HepG2 (cell line): Measurements from ENCODE around the gene EIF6. TPM values are rescaled to one million over a fixed set of nuclear protein-coding genes. Genes with fewer than 3 reads are reported as not detected.

Experiments
- ATM ChIP-seq: fragments of 450-650 bp; IDR thresholded peaks from 2 replicates; pipeline ENCODE4 v1.7.1; 2017; ENCODE audit warnings: mild to moderate bottlenecking, borderline replicate concordance
- ERF ChIP-seq: IDR thresholded peaks from 2 replicates; pipeline ENCODE4 v1.6.1; 2018; ENCODE audit warnings: missing biosample characterization, missing genetic modification reagents
- HOXA9 ChIP-seq: sonication (generic); formaldehyde crosslinking; IDR thresholded peaks from 2 replicates; pipeline ENCODE4 v1.8.1; 2022; ENCODE audit warnings: missing genetic modification reagents, mild to moderate bottlenecking, moderate library complexity, borderline replicate concordance
- KAT7 ChIP-seq: IDR thresholded peaks from 2 replicates; pipeline ENCODE4 v1.6.1; 2018; ENCODE audit warnings: borderline replicate concordance, missing compliant biosample characterization
- MYNN ChIP-seq: sonication (generic); formaldehyde crosslinking; IDR thresholded peaks from 2 replicates; pipeline ENCODE4 v1.4.0; 2020; ENCODE audit warnings: mild to moderate bottlenecking, low read depth, missing genetic modification reagents
- NFE2L1 ChIP-seq: sonication (generic); formaldehyde crosslinking; IDR thresholded peaks from 2 replicates; pipeline ENCODE4 v1.4.0; 2020; ENCODE audit warnings: missing genetic modification reagents, mild to moderate bottlenecking, borderline replicate concordance
- PHF5A ChIP-seq: IDR thresholded peaks from one replicate; pipeline ENCODE4 v1.6.1; 2018; ENCODE audit warnings: low read depth, missing genetic modification reagents; ENCODE audit not compliant: unreplicated experiment
- PTBP1 ChIP-seq: fragments of 200-400 bp; formaldehyde crosslinking; IDR thresholded peaks from 2 replicates; pipeline ENCODE4 v1.6.1; 2018; ENCODE audit warnings: low read length, low read depth; ENCODE audit not compliant: poor library complexity, severe bottlenecking
- RARG ChIP-seq: sonication (generic); formaldehyde crosslinking; IDR thresholded peaks from 2 replicates; pipeline ENCODE4 v1.4.0; 2020; ENCODE audit warnings: low read depth, mild to moderate bottlenecking, missing genetic modification reagents
- RBM22 ChIP-seq: fragments of 200-400 bp; formaldehyde crosslinking; optimal IDR thresholded peaks from 2 replicates; pipeline ENCODE3; 2017; ENCODE audit warnings: mild to moderate bottlenecking, low read length, moderate library complexity
- SALL1 ChIP-seq: sonication (generic); formaldehyde crosslinking; IDR thresholded peaks from 2 replicates; pipeline ENCODE4 v1.8.0; 2022; ENCODE audit warnings: mild to moderate bottlenecking, missing genetic modification reagents
- SRSF4 ChIP-seq: fragments of 200-400 bp; formaldehyde crosslinking; IDR thresholded peaks from one replicate; pipeline ENCODE4 v1.6.1; 2018; ENCODE audit warnings: mild to moderate bottlenecking, low read depth, low read length, moderate library complexity; ENCODE audit not compliant: poor library complexity, severe bottlenecking
- ZNF232 ChIP-seq: sonication (generic); formaldehyde crosslinking; IDR thresholded peaks from 2 replicates; pipeline ENCODE4 v1.4.0; 2020; ENCODE audit warnings: missing genetic modification reagents, borderline replicate concordance
- ZNF552 ChIP-seq: sonication (generic); formaldehyde crosslinking; IDR thresholded peaks from 2 replicates; pipeline ENCODE4 v1.9.0; 2022; ENCODE audit warnings: missing genetic modification reagents, mild to moderate bottlenecking, borderline replicate concordance
- ZNF747 ChIP-seq: sonication (generic); formaldehyde crosslinking; IDR thresholded peaks from 2 replicates; pipeline ENCODE4 v1.8.1; 2023; ENCODE audit warnings: missing genetic modification reagents, mild to moderate bottlenecking, borderline replicate concordance
- ZNF773 ChIP-seq: sonication (generic); formaldehyde crosslinking; IDR thresholded peaks from 2 replicates; pipeline ENCODE4 v1.4.0; 2020; ENCODE audit warnings: missing genetic modification reagents, borderline replicate concordance
- polyA plus RNA-seq, 8 experiments: library from polyadenylated mRNA; depleted of rRNA in 3 of 8; stranded (reverse) in 7 of 8; unstranded in 1 of 8; fragments of >200 nt; fragmentation: Illumina TruSeq in 4 of 8; extraction: Trizol in 4 of 8; gene quantifications; 2 replicates each; pipeline versions ENCODE4 v1.2.1 to v1.2.3, GENCODE V29; 2011 to 2016; ENCODE audit warnings: low read depth in 4 of 8, missing spikeins in 1 of 8, mixed read lengths in 1 of 8; ENCODE audit not compliant: insufficient read depth in 1 of 8
- total RNA-seq, 5 experiments: library from RNA; depleted of rRNA; stranded (reverse); fragments of >200 nt; fragmentation: Illumina TruSeq; extraction: Trizol; gene quantifications; 2 replicates each; pipeline ENCODE4 v1.2.3, GENCODE V29; 2016; ENCODE audit warnings: low read depth in 1 of 5
- TF ChIP-seq, protein P1 (sequence below): IDR thresholded peaks from 2 replicates; pipeline ENCODE4 v1.6.1; 2016
- TF ChIP-seq, protein P2 (sequence below): sonication (generic); formaldehyde crosslinking; IDR thresholded peaks from 2 replicates; pipeline ENCODE4 v1.5.0; 2020; ENCODE audit warnings: mild to moderate bottlenecking, missing genetic modification reagents, borderline replicate concordance
- TF ChIP-seq, protein P3 (sequence below): sonication (generic); formaldehyde crosslinking; IDR thresholded peaks from 2 replicates; pipeline ENCODE4 v1.5.1; 2020; ENCODE audit warnings: missing genetic modification reagents, mild to moderate bottlenecking, borderline replicate concordance

EIF6 gene
- total and polyA plus RNA-seq, 2 of the 13 experiments (the other 11 are each of a cell fraction or from before 2014, with no cell fraction given), result 462 to 466 TPM

DNA sequence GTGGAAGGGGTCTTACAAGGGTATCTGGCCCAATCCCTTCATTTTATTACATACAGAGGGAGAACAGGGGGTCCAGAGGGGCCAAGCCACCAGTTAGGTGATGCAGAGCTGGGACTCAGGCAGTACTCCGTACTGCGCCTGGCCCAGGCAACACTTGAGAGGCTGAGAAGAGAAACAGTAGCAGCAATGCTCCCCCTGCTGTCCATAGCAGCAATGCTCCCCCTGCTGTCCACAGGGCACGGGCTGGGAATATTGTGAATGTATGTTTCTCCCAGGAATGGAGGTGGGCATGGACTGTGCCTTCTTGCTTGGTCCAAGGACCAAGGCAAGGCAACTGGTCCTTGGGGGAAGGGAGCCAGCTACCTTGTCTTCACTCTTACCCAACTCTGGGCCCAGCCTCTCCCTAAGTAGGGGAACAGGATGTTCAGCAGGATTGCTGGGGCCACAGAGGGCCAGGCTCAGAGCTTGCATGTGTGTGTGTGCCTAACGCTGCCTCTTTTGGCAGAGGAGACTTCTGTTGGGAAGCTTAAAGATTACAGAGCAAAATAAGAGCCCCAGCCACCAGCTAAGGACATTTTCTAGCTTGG is 22.5 kb upstream of the EIF6 start (continued):
- TF ChIP-seq RBM22 (no peak), MYNN (CRISPR knock-in tag) (no peak), ZNF552 (no peak), HOXA9 (CRISPR knock-in tag) (no peak), ZNF232 (CRISPR knock-in tag) (no peak), ATM (no peak), NFE2L1 (no peak), KAT7 (CRISPR knock-in tag) (no peak), PTBP1 (peak; percentile 34), RARG (CRISPR knock-in tag) (no peak), PHF5A (no peak), ZNF747 (CRISPR knock-in tag) (no peak), SALL1 (CRISPR knock-in tag) (peak; percentile 61; the same call in 1 of the 2 replicates), ZNF773 (CRISPR knock-in tag) (no peak), SRSF4 (no peak), ERF (CRISPR knock-in tag) (0 out of 2 replicates have a peak, but pooled peaks have one; percentile 31)
- TF ChIP-seq, protein P1, sequence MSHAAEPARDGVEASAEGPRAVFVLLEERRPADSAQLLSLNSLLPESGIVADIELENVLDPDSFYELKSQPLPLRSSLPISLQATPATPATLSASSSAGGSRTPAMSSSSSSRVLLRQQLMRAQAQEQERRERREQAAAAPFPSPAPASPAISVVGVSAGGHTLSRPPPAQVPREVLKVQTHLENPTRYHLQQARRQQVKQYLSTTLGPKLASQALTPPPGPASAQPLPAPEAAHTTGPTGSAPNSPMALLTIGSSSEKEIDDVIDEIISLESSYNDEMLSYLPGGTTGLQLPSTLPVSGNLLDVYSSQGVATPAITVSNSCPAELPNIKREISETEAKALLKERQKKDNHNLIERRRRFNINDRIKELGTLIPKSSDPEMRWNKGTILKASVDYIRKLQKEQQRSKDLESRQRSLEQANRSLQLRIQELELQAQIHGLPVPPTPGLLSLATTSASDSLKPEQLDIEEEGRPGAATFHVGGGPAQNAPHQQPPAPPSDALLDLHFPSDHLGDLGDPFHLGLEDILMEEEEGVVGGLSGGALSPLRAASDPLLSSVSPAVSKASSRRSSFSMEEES (CRISPR knock-in tag), result no peak
- TF ChIP-seq, protein P2, sequence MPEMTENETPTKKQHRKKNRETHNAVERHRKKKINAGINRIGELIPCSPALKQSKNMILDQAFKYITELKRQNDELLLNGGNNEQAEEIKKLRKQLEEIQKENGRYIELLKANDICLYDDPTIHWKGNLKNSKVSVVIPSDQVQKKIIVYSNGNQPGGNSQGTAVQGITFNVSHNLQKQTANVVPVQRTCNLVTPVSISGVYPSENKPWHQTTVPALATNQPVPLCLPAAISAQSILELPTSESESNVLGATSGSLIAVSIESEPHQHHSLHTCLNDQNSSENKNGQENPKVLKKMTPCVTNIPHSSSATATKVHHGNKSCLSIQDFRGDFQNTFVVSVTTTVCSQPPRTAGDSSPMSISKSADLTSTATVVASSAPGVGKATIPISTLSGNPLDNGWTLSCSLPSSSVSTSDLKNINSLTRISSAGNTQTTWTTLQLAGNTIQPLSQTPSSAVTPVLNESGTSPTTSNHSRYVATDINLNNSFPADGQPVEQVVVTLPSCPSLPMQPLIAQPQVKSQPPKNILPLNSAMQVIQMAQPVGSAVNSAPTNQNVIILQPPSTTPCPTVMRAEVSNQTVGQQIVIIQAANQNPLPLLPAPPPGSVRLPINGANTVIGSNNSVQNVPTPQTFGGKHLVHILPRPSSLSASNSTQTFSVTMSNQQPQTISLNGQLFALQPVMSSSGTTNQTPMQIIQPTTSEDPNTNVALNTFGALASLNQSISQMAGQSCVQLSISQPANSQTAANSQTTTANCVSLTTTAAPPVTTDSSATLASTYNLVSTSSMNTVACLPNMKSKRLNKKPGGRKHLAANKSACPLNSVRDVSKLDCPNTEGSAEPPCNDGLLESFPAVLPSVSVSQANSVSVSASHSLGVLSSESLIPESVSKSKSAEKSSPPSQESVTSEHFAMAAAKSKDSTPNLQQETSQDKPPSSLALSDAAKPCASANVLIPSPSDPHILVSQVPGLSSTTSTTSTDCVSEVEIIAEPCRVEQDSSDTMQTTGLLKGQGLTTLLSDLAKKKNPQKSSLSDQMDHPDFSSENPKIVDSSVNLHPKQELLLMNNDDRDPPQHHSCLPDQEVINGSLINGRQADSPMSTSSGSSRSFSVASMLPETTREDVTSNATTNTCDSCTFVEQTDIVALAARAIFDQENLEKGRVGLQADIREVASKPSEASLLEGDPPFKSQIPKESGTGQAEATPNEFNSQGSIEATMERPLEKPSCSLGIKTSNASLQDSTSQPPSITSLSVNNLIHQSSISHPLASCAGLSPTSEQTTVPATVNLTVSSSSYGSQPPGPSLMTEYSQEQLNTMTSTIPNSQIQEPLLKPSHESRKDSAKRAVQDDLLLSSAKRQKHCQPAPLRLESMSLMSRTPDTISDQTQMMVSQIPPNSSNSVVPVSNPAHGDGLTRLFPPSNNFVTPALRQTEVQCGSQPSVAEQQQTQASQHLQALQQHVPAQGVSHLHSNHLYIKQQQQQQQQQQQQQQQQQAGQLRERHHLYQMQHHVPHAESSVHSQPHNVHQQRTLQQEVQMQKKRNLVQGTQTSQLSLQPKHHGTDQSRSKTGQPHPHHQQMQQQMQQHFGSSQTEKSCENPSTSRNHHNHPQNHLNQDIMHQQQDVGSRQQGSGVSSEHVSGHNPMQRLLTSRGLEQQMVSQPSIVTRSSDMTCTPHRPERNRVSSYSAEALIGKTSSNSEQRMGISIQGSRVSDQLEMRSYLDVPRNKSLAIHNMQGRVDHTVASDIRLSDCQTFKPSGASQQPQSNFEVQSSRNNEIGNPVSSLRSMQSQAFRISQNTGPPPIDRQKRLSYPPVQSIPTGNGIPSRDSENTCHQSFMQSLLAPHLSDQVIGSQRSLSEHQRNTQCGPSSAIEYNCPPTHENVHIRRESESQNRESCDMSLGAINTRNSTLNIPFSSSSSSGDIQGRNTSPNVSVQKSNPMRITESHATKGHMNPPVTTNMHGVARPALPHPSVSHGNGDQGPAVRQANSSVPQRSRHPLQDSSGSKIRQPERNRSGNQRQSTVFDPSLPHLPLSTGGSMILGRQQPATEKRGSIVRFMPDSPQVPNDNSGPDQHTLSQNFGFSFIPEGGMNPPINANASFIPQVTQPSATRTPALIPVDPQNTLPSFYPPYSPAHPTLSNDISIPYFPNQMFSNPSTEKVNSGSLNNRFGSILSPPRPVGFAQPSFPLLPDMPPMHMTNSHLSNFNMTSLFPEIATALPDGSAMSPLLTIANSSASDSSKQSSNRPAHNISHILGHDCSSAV, result no peak
- TF ChIP-seq, protein P3, sequence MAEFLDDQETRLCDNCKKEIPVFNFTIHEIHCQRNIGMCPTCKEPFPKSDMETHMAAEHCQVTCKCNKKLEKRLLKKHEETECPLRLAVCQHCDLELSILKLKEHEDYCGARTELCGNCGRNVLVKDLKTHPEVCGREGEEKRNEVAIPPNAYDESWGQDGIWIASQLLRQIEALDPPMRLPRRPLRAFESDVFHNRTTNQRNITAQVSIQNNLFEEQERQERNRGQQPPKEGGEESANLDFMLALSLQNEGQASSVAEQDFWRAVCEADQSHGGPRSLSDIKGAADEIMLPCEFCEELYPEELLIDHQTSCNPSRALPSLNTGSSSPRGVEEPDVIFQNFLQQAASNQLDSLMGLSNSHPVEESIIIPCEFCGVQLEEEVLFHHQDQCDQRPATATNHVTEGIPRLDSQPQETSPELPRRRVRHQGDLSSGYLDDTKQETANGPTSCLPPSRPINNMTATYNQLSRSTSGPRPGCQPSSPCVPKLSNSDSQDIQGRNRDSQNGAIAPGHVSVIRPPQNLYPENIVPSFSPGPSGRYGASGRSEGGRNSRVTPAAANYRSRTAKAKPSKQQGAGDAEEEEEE (CRISPR knock-in tag), result no peak
